Gastrocnemius medialis (tissue), 4 donors: ENCODE measurements around the gene SORT1. TPM values are rescaled to one million over a fixed set of nuclear protein-coding genes. Genes with fewer than 3 reads are reported as not detected.
A peak's percentile ranks its signal among the peaks of the same experiment; 100 is the strongest.
"Not testable (repeated sequence)": the region's sequence is repeated elsewhere in the genome, so short reads cannot be mapped to it uniquely, and the experiment has no call there.

Source experiments
- ATAC-seq, 2 donors: fragments of 150-250 bp; one replicate each; pipeline ENCODE4 v1.9.1; 2016
- DNase-seq, 2 donors: peaks; one replicate each; pipeline ENCODE4 v3.0.0-alpha.2; 2019
- H3K27ac ChIP-seq, 4 donors: fragments of 200-600 bp; sonication (generic); 1 replicate in 1 of 4; 2 replicates in 3 of 4; pipeline ENCODE4 v1.5.1; 2016 to 2018; ENCODE audit warnings: mild to moderate bottlenecking in 2 of 4, moderate library complexity in 1 of 4
- H3K27me3 ChIP-seq, 3 donors: fragments of 200-600 bp; sonication (generic) in 2 of 3; 1 replicate in 1 of 3; 2 replicates in 2 of 3; pipeline versions ENCODE4 v1.5.1 to v1.6.0; 2016 to 2019; ENCODE audit warnings: mild to moderate bottlenecking in 1 of 3, moderate library complexity in 1 of 3
- H3K36me3 ChIP-seq, 2 donors: fragments of 200-600 bp; sonication (generic) in 1 of 2; one replicate each; pipeline ENCODE4 v1.5.1; 2017 to 2018
- H3K4me1 ChIP-seq, 2 donors: fragments of 200-600 bp; sonication (generic) in 1 of 2; one replicate each; pipeline ENCODE4 v1.5.1; 2016 to 2017; ENCODE audit warnings: mild to moderate bottlenecking in 2 of 2
- H3K4me3 ChIP-seq, 4 donors: fragments of 200-600 bp; sonication (generic) in 3 of 4; 1 replicate in 1 of 4; 2 replicates in 3 of 4; pipeline ENCODE4 v1.5.1; 2016 to 2019; ENCODE audit warnings: mild to moderate bottlenecking in 2 of 4
- H3K9me3 ChIP-seq, 3 donors: fragments of 200-600 bp; sonication (generic) in 2 of 3; 1 replicate in 1 of 3; 2 replicates in 2 of 3; pipeline ENCODE4 v1.5.1; 2016 to 2019
- POLR2A ChIP-seq, 2 donors: fragments of 450-650 bp; IDR thresholded peaks; one replicate each; pipeline ENCODE4 v1.6.1; 2017; ENCODE audit warnings: antibody characterized with exemption in 2 of 2, mild to moderate bottlenecking in 2 of 2, moderate library complexity in 2 of 2
- in situ Hi-C, 4 donors: fragments of 200-750 bp; cut with MboI; loops; one replicate each; pipeline versions ENCODE4 v1.15.0 to v1.8.0; 2017; ENCODE audit warnings: low sequenced_read_pairs in 4 of 4
- intact Hi-C: fragments of 100-400 bp; cut with DNase I; formaldehyde crosslinking; loops from one replicate; pipeline ENCODE4 v1.15.1; 2023; ENCODE audit warnings: low total_unique reads
- total RNA-seq, 4 donors: library from RNA; depleted of rRNA; stranded (reverse); fragments of >200 nt; gene quantifications; one replicate each; pipeline versions ENCODE4 v1.1.0 to v1.2.3, GENCODE V29; 2016
- TF ChIP-seq, protein P1 (sequence below), 5 experiments: fragments of 450-650 bp in 3 of 5; fragments of 200-600 bp in 2 of 5; sonication (generic) in 2 of 5; IDR thresholded peaks in 4 of 5; conservative IDR thresholded peaks in 1 of 5; 1 replicate in 4 of 5; 2 replicates in 1 of 5; pipeline ENCODE4 v1.5.1; 2016 to 2019; ENCODE audit warnings: antibody characterized with exemption in 5 of 5, mild to moderate bottlenecking in 3 of 5, moderate library complexity in 3 of 5

SORT1 gene
- total RNA-seq, 4 donors from 2014 or later = 93.7 to 226 (median 190) TPM

DNA sequence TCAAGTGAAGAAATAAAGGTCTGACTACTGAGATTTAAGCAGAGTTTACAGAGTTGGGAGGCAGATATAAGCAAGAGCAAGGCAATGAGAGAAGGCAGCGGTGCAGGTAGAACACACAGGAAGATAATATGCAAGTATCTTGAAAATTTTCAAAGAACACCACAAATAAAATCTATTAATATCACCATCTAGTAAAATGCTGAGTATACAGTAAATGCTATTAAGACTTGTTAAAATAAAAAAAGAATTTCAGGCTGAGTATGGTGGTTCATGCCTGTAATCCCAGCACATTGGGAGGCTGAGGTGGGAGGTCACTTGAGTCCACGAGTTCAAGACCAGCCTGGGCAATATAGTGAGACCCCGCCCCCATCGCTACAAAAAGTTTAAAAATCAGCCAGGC, 20.0 kb downstream of the SORT1 start:
- no peak for ATAC-seq
- intact Hi-C loops = no loop called here
- Histone ChIP-seq H3K4me3 (no peak overlapping the region), H3K27ac (peak overlapping the region; percentile 71 to 97 (median 90)), H3K9me3 (no peaks in the 10 kb centered on the region), H3K27me3 (no peaks in the 10 kb centered on the region), H3K4me1 (peaks cover 68% of the 10 kb centered on the region in 2 donors), H3K36me3 (no peaks in the 10 kb centered on the region)
- DNase-seq = no peak
- in situ Hi-C loops = no loop called here
- no peak for TF ChIP-seq POLR2A (IDR thresholded peaks at IDR 0.05)
- TF ChIP-seq, protein P1, sequence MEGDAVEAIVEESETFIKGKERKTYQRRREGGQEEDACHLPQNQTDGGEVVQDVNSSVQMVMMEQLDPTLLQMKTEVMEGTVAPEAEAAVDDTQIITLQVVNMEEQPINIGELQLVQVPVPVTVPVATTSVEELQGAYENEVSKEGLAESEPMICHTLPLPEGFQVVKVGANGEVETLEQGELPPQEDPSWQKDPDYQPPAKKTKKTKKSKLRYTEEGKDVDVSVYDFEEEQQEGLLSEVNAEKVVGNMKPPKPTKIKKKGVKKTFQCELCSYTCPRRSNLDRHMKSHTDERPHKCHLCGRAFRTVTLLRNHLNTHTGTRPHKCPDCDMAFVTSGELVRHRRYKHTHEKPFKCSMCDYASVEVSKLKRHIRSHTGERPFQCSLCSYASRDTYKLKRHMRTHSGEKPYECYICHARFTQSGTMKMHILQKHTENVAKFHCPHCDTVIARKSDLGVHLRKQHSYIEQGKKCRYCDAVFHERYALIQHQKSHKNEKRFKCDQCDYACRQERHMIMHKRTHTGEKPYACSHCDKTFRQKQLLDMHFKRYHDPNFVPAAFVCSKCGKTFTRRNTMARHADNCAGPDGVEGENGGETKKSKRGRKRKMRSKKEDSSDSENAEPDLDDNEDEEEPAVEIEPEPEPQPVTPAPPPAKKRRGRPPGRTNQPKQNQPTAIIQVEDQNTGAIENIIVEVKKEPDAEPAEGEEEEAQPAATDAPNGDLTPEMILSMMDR (IDR thresholded peaks at IDR 0.05 in 4 of 5, conservative IDR thresholded peaks at IDR 0.05 in 1 of 5) = no peak

DNA sequence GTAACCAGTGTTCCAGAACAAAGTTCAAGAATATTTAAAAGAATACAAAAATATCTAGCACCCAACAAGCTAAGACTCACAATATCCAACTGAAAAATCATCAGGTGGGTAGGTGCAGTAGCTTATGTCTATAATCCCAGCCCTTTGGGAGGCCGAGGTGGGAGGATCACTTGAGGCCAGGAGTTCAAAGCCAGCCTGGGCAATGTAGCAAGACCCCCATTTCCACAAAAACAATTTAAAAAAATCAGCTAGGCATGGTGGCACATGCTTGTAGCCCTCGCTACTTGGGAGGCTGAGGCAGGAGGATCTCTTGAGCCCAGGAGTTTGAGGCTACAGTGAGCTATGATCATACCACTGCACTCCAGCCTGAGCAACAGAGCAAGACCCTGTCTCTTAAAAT, 24.0 kb downstream of the SORT1 start:
- Histone ChIP-seq H3K27ac (peak overlapping the region; percentile 92 to 97 (median 93)), H3K4me1 (peaks cover 67 to 73% of the 10 kb centered on the region in 2 donors)
- H3K4me3 ChIP-seq, ATAC-seq, in situ Hi-C loops, intact Hi-C loops, H3K36me3 ChIP-seq, DNase-seq, H3K9me3 ChIP-seq, H3K27me3 ChIP-seq: not testable (repeated sequence)

DNA sequence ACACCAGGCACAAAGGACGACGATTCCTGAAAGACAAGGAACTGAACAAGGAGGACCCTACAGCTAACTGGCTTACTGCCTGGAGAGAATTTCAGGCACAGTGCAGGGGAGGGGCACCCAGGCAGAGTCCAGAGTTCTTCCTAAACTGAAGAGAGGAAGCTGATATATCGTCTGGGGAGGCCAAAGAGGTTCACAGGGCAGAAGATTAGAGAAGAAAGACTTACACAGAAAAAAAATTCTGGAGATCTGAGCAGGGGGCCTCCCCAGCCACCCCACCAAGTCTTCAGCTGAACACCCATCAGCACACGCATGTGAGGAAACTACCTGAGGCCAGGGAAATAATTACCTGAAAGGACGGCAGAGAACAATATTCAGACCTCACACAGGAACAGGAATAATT, 24.6 kb downstream of the SORT1 start:
- intact Hi-C loops = no loop called here
- DNase-seq (no peak), ATAC-seq (no peak)
- no peak for TF ChIP-seq POLR2A (IDR thresholded peaks at IDR 0.05)
- TF ChIP-seq, protein P1 (IDR thresholded peaks at IDR 0.05 in 4 of 5, conservative IDR thresholded peaks at IDR 0.05 in 1 of 5) = no peak
- peaks cover 67 to 70% of the 10 kb centered on the region in 2 donors for H3K4me1 ChIP-seq
- no peak overlapping the region for H3K4me3 ChIP-seq
- no peaks in the 10 kb centered on the region for H3K27me3 ChIP-seq
- no peaks in the 10 kb centered on the region for H3K9me3 ChIP-seq
- peak overlapping the region; percentile 92 to 97 (median 93) for H3K27ac ChIP-seq
- in situ Hi-C loops = no loop called here
- peaks cover 0 to 6% of the 10 kb centered on the region in 2 donors for H3K36me3 ChIP-seq

DNA sequence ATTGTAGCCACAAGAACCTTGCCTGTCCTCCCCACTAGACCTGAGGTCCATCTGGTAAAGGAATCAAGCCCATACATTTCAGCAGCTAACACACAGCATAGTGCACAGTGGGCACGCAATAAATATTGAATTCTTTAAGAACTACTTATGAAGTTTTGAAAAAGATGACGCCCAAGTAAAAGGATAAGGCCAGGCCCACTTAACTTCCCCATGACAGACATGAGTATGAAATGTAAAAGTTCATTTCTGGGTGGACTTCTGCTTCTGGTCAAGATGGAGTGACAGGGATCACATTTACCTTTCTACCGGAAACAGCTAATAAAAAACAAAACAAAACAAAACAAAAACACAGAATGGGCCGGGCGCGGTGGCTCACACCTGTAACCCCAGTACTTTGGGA, 25.4 kb downstream of the SORT1 start:
- Histone ChIP-seq H3K4me1 (peaks cover 60 to 62% of the 10 kb centered on the region in 2 donors), H3K27me3 (no peaks in the 10 kb centered on the region), H3K4me3 (peak overlapping the region in 2 of 4 donors; percentile 39 to 45), H3K36me3 (peaks cover 0 to 14% of the 10 kb centered on the region in 2 donors), H3K27ac (peak overlapping the region; percentile 92 to 97 (median 93)), H3K9me3 (no peaks in the 10 kb centered on the region)
- in situ Hi-C loops (no loop called here), intact Hi-C loops (no loop called here)
- DNase-seq = no peak
- ATAC-seq = no peak
- TF ChIP-seq POLR2A (IDR thresholded peaks at IDR 0.05) = no peak
- TF ChIP-seq, protein P1 (IDR thresholded peaks at IDR 0.05 in 4 of 5, conservative IDR thresholded peaks at IDR 0.05 in 1 of 5) = no peak

- in situ Hi-C loops (no loop called here), intact Hi-C loops (loop anchor here (2.0 kb wide), 1 partner anchor 21 kb away; no protein-coding TSS in a partner anchor)
- Histone ChIP-seq H3K9me3 (no peaks in the 10 kb centered on the region), H3K4me1 (peaks cover 52 to 56% of the 10 kb centered on the region in 2 donors), H3K4me3 (peak overlapping the region; percentile 18 to 45 (median 32)), H3K36me3 (peaks cover 0 to 23% of the 10 kb centered on the region in 2 donors), H3K27me3 (no peaks in the 10 kb centered on the region), H3K27ac (peak overlapping the region; percentile 92 to 97 (median 93))
- peak; percentile 62 to 73 for DNase-seq
- peak; percentile 84 to 86 for ATAC-seq
- TF ChIP-seq, protein P1 (IDR thresholded peaks at IDR 0.05 in 4 of 5, conservative IDR thresholded peaks at IDR 0.05 in 1 of 5) = no peak
- peak; percentile 12 to 45 for TF ChIP-seq POLR2A (IDR thresholded peaks at IDR 0.05)
Observed at GRCh38 chr1:109371341-109371739, 26.4 kb downstream of the SORT1 start.
